GM19043 (cell line): ENCODE measurements around the gene SYT7.

Source experiments
- ATAC-seq: cut with Tn5 transposase; IDR thresholded peaks from one replicate; pipeline ENCODE4 v1.9.1; 2021; ENCODE audit warnings: low read depth; ENCODE audit not compliant: unreplicated experiment

Gene SYT7

DNA sequence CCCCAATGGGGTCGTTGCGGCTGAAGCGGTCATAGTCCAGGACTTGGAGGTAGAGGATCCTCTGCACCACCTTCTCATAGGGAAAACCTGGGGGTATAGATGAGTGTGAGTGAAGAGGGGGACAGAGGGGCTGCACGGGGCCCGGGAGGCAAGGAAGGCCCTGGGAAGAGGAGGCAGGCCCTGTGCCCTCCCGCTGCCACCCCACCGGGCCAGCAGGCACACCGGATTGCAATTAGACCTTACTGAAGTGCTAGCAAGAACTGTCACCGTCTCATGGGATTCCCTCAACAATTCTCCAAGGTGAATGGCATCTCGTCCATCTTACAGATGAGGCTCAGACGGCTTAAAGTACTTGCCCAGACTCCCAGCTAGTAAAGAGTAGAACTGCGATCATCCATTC lies 56.4 kb downstream of the SYT7 start:
- ATAC-seq, result no peak

GRCh38 chr11:61522881-61523280 lies 58.0 kb downstream of the SYT7 start:
- ATAC-seq, result no peak

- no peak for ATAC-seq
Measured at GRCh38 chr11:61518032-61518795, 62.7 kb downstream of the SYT7 start.

GRCh38 chr11:61516675-61517572 lies 64.0 kb downstream of the SYT7 start:
- ATAC-seq, result no peak

DNA sequence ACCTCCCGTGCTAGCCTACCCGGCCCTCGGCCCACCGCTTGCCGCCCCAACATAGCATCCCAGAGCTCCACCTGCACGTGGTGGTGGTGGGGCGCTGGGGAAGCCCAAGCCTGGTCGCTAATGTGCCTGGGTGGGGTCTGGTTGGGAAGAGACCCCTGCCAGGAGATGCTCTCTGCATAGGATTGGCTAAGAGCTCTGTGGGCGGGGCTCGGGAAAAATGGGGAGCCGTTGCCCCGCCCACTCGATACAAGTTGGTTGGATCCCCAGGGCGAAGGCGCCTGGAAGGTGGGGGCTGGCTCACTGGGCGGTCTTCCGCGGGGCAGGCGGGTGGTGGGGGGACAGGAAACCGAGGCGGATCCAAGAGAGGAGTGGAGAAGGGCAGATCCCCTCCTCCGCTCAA lies 64.7 kb downstream of the SYT7 start:
- ATAC-seq, result no peak

GRCh38 chr11:61515686-61516085 lies 65.2 kb downstream of the SYT7 start:
- ATAC-seq, result no peak

DNA sequence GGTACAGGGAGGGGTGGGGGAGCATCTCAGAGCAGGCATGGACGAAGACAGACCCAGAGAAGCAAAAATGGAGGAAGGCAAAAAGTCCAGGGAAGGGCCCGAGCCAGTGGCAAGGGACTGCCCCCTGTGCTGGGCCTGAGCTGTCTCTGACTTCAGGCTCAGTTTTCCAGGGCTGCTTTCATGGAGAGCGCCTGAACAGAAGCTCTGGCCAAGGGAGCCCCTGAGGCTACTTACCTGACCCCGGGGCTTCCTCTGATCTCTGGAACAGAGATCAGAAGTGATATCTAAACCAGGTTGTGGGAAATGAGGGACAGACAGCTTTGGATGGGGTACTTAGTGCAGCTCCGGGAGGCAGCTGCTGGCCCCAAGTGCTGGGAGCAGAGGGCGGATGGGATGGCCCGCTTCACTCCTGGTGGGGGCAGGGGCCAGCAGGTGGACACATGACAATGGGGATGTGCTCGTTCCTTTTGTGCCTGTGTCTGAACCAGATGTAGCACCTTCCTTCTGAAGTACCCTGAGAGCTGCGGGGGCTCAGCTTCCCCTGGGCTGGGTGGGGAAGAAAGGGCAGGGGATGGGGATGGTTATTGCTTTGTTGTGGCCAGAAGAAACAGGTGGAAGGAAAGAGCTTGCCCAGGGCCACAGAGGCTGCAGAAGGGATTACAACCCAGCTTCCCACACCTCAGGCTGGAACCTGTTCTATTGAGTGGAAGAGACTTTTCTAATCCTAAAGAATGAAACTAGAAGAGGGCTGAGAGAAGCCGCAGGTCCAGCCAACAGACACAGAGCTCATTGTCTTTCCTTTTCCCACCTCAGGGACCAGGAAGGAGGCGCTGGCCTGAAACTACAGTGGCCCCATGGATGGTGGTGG lies 66.6 kb downstream of the SYT7 start:
- no peak for ATAC-seq

DNA sequence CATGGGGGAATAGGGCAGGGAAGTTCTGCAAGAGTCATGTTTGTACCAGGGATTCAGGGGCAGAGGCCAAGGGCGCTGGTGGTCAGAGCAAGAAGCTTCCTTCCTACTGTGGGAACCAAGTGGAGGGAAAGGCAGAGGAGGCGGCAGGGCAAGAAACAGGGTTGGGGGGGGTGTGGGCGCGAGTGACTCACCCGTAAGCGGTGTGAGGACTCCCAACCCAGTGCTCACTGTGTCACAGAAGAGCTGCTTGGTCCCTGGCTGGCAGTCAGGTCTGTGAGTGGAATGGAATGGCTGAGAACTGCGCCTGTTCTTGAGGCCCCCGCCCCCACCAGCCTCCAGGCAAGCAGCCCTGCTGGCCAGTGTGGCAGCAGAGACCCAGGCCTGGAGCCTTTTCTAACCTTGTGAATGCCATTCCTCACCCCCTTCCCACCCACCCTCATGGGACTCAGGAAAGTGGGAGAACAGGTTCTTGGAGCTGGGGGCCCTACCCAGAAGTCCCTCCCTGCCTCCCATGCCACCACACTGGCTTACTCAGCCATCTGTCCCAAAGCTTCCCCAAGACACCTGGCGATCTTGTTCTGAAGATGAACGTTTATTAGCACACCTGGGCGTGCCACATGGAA lies 67.6 kb downstream of the SYT7 start:
- no peak for ATAC-seq

DNA sequence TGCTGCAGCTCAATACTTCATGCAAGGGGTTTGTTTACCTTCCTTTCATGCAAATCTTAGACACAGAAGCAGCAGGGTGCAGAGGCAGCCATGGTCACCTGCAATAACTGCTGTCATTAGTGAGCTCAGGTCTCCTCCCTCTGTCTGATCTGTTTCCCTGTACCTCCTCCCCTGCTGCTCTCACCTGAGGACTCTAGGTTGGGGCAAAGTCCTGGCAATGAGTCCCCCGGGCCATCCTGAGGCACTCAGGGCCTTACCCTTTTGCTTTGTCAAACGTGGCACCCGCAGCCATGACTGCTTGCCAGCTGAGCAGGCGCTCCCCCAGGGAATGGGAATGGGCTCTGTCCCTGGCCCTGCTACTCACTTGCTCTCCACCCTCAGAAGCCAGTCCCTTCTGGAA lies 68.4 kb downstream of the SYT7 start:
- ATAC-seq, result no peak

GRCh38 chr11:61511383-61511782 lies 69.5 kb downstream of the SYT7 start:
- ATAC-seq, result no peak

- ATAC-seq, result no peak
Measured at GRCh38 chr11:61510974-61511373, 69.9 kb downstream of the SYT7 start.

- no peak for ATAC-seq
Measured at GRCh38 chr11:61510166-61510919, 70.5 kb downstream of the SYT7 start.

DNA sequence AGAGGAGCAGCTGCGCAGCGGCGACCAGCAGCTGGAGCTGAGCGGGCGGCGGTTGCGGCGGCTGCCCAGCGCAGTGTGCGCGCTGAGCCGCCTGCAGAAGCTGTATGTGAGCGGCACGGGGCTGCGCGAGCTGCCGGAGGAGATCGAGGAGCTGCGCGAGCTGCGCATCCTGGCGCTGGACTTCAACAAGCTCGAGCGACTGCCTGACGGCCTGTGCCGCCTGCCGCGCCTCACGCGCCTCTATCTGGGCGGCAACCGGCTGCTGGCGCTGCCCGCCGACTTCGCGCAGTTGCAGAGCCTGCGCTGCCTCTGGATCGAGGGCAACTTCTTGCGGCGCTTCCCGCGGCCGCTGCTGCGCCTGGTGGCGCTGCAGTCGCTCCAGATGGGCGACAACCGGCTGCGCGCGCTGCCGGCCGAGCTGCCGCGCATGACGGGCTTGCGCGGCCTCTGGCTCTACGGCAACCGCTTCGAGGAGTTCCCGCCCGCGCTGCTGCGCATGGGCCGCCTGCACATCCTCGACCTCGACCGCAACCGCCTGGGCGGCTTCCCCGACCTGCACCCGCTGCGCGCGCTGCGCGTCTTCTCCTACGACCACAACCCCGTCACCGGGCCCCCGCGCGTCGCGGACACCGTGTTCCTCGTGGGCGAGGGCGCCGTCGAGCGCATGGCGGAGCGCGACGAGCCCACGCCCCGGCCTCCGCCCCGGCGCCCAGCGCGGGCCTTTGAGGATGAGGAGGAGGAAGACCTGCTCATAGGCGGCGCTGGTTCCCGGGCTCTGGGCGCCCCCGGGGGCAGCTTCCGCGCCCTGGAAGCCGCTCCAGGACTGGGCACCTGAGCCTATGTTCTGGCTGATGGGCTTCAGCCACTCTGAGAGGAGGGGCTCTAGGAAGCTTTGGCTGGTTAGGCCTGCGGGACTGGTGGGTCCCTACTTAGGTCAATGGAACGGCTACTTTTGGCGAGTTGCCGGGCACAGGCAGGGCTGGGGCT lies 71.5 kb downstream of the SYT7 start:
- ATAC-seq, result peak; percentile 68

- no peak for ATAC-seq
Measured at GRCh38 chr11:61507962-61508861, 72.7 kb downstream of the SYT7 start, which contains the start of gene LRRC10B. Gene LRRC10B, plus strand, starts transcription at chr11:61508749. Its CDS starts 250 bp downstream, at chr11:61508999.

DNA sequence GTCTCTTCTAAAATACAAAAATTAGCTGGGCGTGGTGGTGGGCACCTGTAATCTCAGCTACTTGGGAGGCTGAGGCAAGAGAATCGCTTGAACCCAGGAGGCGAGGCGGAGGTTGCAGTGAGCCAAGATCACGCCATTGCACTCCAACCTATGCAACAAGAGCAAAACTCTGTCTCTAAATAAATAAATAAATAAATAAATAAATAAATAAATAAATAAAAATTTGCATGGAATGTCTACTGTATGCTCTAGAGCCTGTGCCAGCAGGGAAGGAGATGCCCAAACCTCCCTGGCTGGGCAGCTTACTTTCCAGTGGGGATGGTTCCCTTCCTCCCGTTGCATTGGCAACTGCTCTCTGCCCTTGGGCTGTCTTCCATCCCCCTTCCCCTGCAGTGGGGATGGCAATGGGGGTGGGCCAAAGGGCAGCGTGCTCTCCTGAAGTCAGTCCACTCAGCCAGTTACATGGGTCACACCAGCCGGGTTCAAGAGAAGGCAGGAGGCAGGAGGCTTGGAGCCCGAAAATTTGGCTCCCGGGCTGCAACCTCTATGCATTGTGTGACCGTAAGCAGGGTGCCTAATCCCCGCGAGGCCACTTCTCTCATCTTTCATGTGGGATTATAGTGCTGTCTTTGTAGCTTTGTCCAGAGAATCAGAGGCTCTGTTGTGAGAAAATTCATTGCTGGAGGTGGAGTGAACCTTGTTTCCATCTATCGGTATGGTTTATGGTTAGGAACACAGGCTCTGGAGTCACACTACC lies 73.7 kb downstream of the SYT7 start:
- no peak for ATAC-seq

DNA sequence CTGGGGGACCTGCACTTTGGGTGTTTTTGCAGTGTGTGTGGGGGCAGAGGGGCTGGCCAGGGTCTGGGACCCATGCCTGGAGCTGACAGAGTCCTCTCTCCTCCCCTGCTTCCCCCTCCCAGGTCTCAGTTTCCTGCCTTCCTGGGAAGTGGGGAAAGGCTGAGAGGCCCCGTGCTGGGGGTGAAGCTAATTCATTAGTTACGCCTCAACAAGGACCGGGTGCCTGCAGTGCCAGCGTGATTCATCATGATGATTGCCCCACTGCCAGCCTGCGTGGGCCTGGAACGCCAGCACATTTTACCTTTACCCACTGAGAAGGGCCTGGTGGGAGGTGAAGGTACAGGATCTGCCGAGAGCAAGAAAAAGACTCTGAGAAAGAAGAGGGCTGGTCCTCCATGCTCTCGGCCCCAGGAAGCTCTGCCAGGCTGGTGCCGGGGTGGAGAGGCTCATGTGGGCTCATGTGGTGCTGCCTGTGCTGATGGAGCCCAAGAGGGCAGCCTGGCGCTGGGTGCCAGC lies 75.2 kb downstream of the SYT7 start:
- ATAC-seq, result no peak
